SKM-1 treated with dmso at 0.1 percent for 144 hours (cell line): Measurements from ENCODE around the gene ANTKMT.
"Not testable (repeated sequence)": the region's sequence is repeated elsewhere in the genome, so short reads cannot be mapped to it uniquely, and the experiment has no call there.

Experiments
- DNase-seq: peaks from one replicate; lab custom pipeline; 2025; ENCODE audit not compliant: unreplicated experiment; lab: John Stamatoyannopoulos, UW

Gene ANTKMT

DNA sequence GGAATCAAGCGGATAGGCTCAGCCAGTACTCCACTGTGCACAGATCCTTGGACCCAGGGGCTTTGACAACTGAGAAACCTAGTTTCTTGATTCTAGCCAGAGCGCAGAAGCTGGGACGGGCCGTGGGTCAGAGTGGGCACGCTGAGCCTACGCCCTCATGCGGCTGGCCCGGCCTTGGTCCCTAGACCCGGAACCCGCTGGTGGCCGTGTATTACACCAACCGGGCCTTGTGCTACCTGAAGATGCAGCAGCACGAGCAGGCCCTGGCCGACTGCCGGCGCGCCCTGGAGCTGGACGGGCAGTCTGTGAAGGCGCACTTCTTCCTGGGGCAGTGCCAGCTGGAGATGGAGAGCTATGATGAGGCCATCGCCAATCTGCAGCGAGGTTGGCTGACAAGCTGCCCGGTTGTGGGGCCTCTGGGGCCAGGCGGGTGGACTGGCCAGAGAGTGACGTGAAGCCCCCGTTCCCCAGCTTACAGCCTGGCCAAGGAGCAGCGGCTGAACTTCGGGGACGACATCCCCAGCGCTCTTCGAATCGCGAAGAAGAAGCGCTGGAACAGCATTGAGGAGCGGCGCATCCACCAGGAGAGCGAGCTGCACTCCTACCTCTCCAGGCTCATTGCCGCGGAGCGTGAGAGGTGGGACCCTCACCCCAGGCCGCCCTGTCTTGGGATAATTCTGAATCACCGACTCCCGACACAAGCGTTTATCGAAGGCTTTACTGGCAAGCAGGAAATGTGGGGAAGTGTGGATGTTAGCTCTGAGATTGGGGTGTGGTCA is 39.8 kb upstream of the ANTKMT start:
- DNase-seq: peak; percentile 14

DNA sequence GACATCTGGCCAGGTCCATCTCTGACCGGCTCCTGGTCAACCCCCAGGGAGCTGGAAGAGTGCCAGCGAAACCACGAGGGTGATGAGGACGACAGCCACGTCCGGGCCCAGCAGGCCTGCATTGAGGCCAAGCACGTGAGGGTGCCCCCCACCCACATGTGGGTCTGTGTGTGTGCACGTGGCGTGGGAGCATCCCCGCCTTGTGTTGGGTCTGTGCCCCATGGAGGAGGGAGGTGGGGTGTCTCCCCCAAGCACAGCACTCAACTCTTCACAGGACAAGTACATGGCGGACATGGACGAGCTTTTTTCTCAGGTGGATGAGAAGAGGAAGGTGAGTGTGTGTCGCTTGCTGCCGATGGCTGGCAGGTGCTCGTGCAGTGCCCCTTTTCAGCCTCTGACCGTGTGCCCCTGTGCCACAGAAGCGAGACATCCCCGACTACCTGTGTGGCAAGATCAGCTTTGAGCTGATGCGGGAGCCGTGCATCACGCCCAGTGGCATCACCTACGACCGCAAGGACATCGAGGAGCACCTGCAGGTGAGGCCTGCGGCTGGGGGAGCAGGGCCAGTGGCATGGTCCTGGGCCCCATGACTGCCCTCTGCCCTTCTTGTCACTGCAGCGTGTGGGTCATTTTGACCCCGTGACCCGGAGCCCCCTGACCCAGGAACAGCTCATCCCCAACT is 39.1 kb upstream of the ANTKMT start:
- no peak for DNase-seq

DNA sequence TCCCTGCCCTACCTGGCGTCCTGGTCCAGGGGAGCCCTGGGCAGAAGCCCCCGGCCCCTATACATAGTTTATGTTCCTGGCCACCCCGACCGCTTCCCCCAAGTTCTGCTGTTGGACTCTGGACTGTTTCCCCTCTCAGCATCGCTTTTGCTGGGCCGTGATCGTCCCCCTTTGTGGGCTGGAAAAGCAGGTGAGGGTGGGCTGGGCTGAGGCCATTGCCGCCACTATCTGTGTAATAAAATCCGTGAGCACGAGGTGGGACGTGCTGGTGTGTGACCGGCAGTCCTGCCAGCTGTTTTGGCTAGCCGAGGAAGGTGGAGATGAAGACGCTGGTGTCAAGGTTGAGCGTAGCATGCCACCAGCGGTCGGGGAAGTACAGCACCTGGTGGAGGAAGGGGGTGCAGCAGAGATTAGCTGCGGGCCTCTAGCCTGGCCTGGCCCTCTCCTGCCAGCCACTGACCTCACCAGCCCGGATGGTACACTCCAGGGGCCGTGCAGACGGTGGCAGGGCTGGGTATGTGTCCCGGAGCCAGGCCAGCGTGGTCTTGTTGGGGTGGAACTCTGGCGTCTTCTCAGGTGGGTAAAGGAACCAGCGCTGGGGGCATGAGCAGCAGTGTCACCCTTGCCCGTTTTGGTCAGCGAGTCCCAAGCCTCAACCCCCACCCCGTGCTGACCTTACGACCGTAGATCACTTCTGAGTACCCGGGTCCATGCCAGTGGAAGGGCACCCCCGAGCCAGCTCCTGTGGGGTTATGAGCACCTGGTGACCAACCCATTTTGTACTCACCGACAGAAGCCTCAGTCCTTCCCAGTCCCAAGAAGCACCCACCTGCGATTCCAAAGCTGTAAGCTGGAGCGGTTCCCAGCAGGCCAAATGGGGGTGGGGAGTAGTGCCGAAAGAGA is 38.2 kb upstream of the ANTKMT start:
- no peak for DNase-seq

DNA sequence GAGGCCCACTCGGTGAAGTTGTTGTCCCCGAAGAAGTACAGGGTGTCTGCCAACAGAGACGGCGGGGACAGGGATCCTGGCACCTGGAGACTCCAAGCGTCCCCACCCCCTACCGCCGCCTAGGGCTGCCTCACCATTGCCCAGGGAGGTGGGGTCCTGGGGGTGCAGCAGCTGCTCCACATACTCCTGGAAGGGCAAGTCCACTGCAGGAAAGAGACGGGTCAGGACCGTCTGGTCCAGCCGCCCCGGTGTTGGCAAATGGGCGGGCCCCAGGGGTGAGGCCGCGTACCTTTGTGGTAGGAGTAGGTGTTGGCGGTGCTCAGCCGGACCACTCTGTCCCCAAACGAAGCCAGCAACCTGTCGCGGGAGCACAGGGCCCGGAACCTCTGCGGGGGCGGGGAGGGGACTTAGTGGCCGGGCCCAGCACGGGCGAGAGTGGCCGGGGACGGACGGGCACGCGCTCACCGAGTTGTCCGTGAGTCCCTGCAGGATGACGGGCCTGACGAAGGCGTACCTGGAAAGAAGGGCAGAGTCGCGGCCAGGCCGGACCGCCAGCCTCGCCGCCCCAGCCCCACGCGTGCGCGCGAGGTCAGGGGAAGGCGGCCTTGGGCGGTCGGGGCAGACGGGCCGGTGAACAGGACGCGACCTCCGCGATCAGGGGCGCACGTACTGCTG is 37.4 kb upstream of the ANTKMT start:
- no peak for DNase-seq

DNA sequence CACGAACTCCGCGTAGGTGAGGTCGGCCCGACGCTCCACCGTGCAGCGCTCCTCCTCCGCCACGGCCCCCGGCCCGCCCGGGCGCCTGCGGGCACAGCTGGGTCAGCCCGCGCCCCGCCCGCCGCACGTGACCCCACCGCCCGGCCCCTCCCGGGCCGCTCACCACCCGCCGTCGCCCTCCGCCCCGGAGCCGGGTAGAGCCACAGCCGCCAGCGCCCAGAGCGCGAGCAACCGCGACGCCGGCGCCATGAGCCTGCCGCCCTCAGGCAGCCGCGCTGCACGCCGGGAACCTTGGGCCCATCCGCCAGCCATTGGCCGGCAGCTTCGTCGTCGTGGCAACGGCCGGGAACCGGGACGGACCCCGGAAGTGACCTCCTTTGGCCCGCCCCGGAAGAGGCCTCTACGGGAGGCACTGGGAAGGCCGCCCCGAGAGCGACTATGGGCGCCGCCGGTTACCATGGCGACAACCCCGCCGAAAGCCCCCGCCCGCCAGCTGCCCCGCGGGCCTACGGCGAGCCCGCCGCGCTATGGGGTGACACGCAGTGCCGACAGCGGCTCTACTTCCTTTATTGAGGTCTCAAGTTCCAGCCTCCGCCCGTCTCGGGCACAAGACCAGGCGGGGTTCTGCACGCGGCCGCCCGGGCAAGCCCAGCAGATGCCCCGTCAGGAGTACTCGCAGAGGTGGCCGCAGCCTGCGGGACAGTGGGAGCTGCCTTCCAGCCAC is 36.7 kb upstream of the ANTKMT start, which contains the start of gene JMJD8:
TSS of gene JMJD8 (minus strand) at position 264 of the 724 bp plus-strand sequence. CDS start at position 249, 15 bp downstream.
- DNase-seq: peak; percentile 87

DNA sequence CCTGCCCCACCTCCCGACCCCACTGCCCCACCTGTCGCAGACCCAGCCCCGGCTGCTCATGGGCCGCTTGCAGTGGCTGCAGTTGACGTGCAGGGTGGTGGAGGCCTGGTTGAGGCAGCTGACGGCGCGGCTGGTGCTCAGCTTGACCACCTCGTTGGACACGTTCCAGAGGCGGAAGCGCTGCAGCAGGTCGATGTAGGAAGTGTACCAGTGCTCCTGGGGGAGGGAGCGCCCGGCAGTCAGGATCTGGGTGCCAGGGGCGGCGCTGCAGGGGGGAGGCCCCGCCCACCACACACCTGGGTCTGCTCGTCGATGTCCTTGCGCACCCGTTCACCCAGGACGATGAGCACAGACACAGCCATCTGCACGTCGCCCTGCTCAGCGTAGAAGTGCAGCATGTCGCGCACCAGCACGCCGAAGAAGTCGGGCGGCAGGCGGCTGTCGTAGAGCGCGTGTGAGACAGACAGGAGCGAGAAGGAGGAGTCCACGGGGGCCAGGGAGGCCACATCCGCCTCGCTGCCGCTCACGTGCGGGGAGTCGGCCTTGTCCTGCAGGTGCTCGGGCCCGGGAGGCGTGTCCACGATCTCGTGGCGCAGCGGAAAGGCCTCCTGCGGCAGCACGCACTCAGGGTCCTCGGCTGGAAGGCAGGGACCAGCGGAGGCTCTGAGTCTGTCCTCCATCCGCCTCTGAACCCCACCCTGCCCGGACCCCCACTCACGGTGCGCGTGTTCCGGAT is 35.8 kb upstream of the ANTKMT start:
- no peak for DNase-seq

DNA sequence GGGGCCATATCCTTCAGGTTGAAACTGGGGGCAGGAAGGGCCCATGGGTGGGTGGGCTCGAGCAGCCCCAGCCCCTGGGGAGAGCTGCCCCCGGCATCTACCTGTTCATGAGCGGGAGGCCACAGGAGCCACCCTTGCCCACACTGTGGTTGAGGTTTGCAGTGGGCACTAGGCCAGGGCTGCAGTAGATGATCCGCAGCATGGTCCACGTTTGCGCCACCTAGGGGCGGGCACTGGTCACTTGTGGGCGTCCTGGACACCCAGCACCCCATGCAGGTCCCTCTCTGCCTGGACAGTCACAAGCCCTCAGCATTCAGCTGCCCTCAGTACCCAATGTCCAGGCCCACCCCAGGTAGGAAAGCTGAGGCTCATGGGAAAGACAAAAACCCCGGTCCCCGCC is 35.0 kb upstream of the ANTKMT start:
- no peak for DNase-seq

DNA sequence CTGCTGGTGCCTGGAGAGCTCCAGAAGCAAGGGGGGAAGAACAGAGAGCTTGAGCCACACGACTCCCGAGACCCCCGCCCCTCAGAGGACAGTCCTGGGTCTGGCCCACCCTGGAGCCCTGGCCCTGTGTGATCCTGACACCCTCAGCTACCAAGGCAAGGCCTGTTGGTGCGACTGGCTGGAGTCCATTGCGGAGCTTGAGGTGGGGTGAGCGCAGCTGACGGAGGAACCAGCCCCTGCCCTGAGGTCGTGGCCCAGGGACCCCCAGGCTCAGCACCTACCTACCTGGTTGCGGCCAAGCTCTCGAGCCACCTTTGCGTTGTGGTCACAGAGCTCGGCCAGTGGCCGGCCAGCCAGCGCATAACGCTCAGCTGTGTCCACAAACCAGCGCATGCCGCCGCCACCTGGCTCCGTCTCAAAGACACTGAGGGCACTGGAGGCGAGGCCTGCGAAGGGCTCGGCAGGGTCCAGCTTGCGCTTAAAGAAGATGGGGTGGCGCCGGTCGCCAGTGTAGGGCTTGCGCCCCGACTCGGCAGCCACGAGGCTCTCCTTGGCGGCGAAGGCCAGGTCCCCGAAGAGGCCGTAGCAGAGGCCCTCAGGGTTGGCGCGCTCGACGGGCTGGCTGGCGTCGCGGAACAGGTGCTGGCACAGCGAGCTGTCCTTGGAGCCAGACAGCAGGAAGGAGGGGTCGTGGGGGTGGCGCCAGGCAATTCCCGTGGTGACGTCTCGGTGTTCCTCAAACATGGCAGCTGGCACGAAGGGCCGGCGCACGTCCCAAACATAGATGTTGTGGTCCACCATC is 34.3 kb upstream of the ANTKMT start:
- no peak for DNase-seq

DNA sequence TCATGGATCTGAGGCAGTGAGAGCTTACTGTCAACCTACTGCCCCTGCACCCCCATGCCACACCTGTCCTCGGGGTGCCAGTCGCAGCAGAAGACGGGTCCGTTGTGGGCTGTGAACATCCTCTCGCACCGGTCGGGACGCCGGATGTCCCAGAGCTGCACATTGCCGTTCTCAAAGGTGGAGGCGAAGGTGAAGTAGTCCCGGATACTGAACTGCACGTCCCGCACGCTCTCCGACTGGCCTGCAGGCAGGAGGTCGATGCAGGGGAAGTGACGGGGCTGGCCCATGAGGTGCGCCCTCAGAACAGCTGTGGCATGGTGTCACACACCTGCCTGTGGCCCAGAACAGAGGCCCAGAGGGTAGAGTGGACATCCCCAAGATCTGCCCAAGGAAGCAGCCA is 33.4 kb upstream of the ANTKMT start:
- no peak for DNase-seq

DNA sequence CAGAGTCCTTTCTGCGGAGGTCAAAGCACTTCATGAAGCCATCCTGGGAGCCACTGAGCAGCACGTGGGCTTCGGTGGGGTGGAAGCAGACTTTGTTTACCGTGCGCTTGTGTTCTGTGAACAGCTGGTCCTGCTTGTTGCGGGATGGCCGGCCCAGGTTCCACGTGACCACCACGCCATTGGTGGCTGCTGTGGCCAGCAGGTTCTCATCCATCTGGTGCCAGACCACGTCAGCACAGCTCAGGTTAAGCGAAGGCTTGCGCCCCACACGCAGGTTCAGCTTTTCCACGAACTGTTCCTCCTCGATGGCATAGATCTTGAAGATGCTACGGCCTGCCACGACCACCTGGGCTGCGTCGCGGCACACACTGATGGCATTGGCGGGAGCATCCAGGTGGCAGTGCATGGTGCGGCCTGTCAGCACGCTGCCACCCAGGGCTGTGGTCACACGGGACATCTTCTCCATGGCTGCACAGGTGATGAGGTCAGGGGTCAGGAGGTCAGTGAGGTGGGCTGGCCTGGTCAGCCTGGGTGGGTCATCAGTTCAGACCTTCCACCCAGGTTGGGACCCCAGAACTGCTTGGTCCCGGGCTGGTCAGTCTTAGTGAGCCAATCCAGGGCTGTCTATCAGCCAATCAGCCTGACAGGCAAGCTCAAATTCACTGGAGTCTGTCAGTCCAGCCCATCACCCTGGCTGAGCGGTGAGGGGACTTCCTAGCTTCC is 31.6 kb upstream of the ANTKMT start:
- DNase-seq: no peak

DNA sequence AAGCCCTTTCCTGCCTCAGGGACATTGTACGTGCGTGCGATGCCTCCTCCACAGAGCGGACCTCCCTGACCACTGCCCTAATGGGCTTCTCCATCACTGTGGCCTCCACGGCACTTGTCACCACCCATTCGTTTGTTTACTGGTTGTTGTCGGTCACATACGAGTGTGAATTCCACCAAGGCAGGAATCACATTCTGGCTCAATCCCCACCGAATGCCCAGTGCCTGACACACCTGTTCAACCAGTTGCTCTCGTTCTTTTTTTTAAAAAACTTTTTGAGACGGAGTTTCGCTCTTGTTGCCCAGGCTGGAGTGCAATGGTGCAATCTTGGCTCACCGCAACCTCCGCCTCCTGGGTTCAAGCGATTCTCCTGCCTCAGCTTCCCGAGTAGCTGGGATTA is 29.7 kb upstream of the ANTKMT start:
- DNase-seq: not testable (repeated sequence)

DNA sequence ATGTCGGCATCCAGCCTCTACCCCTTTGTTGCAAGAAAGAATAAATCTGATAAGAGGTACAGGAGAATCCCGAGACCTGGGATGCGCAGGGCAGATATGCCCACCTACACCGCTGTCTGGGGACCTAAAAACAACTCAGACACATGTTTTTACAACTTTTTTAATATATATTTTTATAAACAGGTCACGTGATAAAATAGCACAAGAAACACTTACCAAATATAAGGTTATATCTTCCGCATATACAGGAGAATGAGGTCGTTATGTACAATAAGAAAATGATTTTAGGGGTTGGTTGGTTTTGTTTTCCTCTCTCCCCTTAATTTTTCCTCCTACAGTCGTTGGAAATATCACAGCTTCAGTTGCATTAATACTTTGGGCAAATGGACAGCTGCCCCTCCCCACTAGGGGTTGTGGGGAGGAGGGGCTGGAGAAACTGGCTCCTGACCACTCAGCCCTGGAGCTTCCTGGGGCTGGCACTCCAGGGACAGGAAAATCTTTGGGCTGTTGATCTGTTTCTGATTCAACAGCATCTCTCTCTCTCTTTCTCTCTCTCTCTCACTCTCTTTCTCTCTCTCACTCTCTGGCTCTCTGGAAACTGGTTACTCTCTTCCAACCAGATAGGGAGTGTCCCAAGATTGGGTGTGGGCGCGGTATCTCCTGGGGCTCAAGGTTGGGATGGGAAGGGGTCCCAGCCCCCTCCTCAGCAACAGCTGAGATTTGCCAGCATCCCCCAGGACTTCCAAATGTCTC is 28.4 kb upstream of the ANTKMT start:
- DNase-seq: no peak

DNA sequence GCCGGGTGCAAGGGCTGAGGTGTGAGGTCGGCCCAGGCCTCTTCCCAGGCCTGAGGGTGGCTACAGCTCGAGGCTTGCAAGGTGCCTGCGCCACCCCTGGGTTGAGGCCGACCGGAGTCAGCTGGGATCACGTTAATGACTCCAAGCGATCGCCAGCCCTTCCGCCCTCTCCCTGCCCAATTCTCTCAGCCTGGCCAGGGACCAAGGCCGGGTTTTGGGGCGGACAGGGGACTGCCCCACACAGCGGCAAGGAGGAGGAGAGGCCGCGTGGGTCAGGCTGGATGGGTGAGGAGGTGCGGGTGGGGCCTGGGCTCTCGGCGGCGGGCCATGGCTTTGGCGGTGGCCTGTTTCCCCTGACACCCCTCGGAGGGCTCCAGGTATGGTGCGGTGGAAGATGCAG is 27.6 kb upstream of the ANTKMT start:
- DNase-seq: no peak

DNA sequence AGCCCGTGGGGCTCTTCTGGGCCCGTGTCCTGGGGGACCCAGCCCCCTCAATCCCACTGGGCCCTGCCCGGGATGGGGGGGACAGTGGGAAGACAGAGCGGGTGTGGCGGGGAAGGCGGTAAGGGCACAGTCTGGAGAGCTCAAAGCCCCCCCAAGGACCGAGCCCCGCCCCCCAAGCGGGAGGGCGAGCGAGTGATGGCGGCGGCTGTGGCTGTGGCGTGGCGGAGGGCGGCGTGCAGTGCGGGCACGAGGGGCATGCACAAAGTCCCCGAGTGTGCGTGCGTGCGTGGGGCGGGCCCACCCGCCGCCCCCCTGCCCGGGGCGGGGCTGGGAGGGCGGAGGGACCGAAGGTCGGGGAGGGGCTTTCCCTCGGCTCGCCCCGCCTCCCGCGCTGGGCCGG is 27.2 kb upstream of the ANTKMT start:
- no peak for DNase-seq

DNA sequence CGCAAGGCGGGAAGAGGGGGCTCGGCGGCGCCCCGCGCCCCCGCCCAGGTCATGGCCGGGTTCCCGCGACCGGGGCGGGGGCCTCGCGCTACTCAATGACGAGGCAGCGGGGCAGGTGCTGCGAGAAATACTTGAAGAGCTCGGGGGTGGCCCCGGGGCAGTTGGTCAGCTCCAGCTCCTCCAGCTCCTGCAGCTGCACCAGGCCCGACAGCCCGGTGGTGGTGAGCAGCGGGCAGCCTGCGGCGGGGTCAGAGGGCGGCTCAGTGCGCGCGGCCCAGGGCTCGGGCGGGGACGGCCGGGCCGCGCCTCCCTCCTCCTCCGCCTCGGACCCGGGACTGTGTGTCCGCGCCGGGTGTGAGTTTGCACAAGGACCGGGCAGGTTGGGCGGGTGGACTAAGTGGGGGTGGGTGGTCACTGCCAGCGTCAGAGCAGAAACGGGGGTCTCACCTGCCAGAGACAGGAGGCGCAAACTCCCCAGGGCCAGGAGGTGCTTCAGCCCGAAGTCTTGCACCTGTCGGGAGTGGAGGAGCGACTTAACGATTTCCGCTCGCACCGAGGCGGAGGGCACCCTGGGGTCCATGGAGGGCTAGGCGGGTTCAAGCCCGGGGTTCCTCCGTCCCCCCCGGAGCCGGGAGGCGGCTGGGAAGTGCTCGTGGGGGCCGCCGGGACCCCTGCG is 26.6 kb upstream of the ANTKMT start:
- no peak for DNase-seq

DNA sequence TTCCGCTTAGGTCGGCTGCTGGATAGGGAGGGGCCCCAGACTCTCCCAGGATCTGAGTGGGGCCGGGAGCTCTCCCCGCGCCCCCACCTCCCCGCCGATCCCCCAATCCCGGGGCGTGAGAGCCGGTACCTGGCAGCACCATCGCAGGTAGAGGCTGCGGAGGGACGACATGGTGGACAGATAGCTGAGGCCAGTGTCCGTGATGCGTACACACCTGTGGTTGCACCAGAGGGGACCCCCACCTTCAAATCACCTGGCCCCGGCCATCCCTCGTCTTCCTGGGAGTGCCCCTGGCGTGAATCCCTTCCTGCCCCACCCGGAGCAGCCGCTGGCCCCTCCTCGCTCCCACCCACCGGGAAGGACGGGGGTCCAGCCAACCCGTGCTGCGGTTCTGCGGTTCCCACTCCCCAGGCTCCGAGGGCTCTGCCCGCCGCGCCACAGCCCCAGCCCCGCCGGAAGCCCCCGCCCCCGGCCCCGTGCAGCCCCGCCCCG is 26.0 kb upstream of the ANTKMT start:
- no peak for DNase-seq
